ENCODE data around the gene ADAMTSL4. TPM values are rescaled to one million over a fixed set of nuclear protein-coding genes. Genes with fewer than 3 reads are reported as not detected.

Gene ADAMTSL4
- total RNA-seq, result 100 to 1,000 TPM in 1 of 4 donors, 10 to 100 TPM in 3; 17.1 to 109 (median 31.6) TPM
- polyA plus RNA-seq, result 10 to 100 TPM in 2 of 3 donors, 1 to 10 TPM in 1; 7.4 to 32.6 (median 20.4) TPM
- long read RNA-seq, donor 1, partial matches to known transcripts, result 1 of 2 reads
- long read RNA-seq, donor 1, other reads (novel, unspliced or antisense), result 1 of 2 reads
- long read RNA-seq, donor 2, partial matches to known transcripts, result 14 of 18 reads
- long read RNA-seq, donor 2, other reads (novel, unspliced or antisense), result 3 of 18 reads

GRCh38 chr1:150548632-150549495 lies at the start of gene ADAMTSL4:
ADAMTSL4 (plus strand) TSS chr1:150549408; CDS start chr1:150552289, 2,881 bp downstream.
- Histone ChIP-seq H3K4me1 (peaks cover 10% of the 10 kb centered on the region), H3K9me3 (no peaks in the 10 kb centered on the region), H3K36me3 (ENCODE audit: insufficient read depth in 1 of 2, low read depth in 1 of 2) (no peaks in the 10 kb centered on the region), H3K27ac (peak within 1 kb of the TSS; percentile 78), H3K4me3 (peak within 1 kb of the TSS; percentile 66), H3K27me3 (ENCODE audit: insufficient read depth in 3 of 3, low read length in 2 of 3) (no peaks in the 10 kb centered on the region)
- peak; percentile 55 to 79 (median 75) for ATAC-seq
- peak; percentile 75 to 87 for DNase-seq
- WGBS, 3 donors, result 0% methylated on average over 39 to 91 of the region's 91 CpGs
- intact Hi-C loops (cut with DNase I), result no loop called here
- no peak for TF ChIP-seq CTCF (IDR thresholded peaks at IDR 0.05)

- no peak for TF ChIP-seq CTCF (IDR thresholded peaks at IDR 0.05)
- intact Hi-C loops (cut with DNase I), result no loop called here
- Histone ChIP-seq H3K9me3 (no peaks in the 10 kb centered on the region), H3K4me3 (no peak overlapping the region), H3K27me3 (ENCODE audit: insufficient read depth in 3 of 3, low read length in 2 of 3) (no peaks in the 10 kb centered on the region), H3K27ac (no peak overlapping the region), H3K4me1 (no peaks in the 10 kb centered on the region), H3K36me3 (ENCODE audit: insufficient read depth in 1 of 2, low read depth in 1 of 2) (peaks cover 11 to 62% of the 10 kb centered on the region in 2 donors)
- no peak for DNase-seq
- WGBS, 3 donors, result 86 to 89% (median 88%) methylated on average over 6 of the region's 6 CpGs
- ATAC-seq, result no peak
These were observed 43.8 kb upstream of the ADAMTSL4 start for GRCh38 chr1:150505431-150505830.

- ATAC-seq (peak; percentile 74 to 86 (median 77)), DNase-seq (peak; percentile 59 to 62)
- intact Hi-C loops (cut with DNase I), result no loop called here
- H3K9me3 ChIP-seq, result no peaks in the 10 kb centered on the region
- H3K27me3 ChIP-seq (ENCODE audit: insufficient read depth in 3 of 3, low read length in 2 of 3), result no peaks in the 10 kb centered on the region
- H3K4me3 ChIP-seq, result peak within 1 kb of the TSS; percentile 48
- no peaks in the 10 kb centered on the region for H3K4me1 ChIP-seq
- H3K27ac ChIP-seq, result peak within 1 kb of the TSS; percentile 60
- 57 to 70% (median 58%) methylated on average over 7 of the region's 7 CpGs for WGBS, 3 donors
- no peak for TF ChIP-seq CTCF (IDR thresholded peaks at IDR 0.05)
- peaks cover 11 to 56% of the 10 kb centered on the region in 2 donors for H3K36me3 ChIP-seq (ENCODE audit: insufficient read depth in 1 of 2, low read depth in 1 of 2)
These were observed 41.0 kb upstream of the ADAMTSL4 start, which contains the start of gene ECM1 for GRCh38 chr1:150507912-150508864. ECM1 (plus strand) TSS chr1:150508109; CDS start chr1:150508210, 101 bp downstream.

- WGBS, 3 donors, result 80 to 83% (median 83%) methylated on average over 4 of the region's 4 CpGs
- no peaks in the 10 kb centered on the region for H3K27me3 ChIP-seq (ENCODE audit: insufficient read depth in 3 of 3, low read length in 2 of 3)
- no peak for DNase-seq
- no peaks in the 10 kb centered on the region for H3K9me3 ChIP-seq
- H3K4me1 ChIP-seq, result no peaks in the 10 kb centered on the region
- no peak overlapping the region for H3K27ac ChIP-seq
- intact Hi-C loops (cut with DNase I), result no loop called here
- no peak for ATAC-seq
- H3K36me3 ChIP-seq (ENCODE audit: insufficient read depth in 1 of 2, low read depth in 1 of 2), result peaks cover 10 to 53% of the 10 kb centered on the region in 2 donors
- no peak for TF ChIP-seq CTCF (IDR thresholded peaks at IDR 0.05)
- peak overlapping the region; percentile 48 for H3K4me3 ChIP-seq
These were observed 40.2 kb upstream of the ADAMTSL4 start for GRCh38 chr1:150508982-150509381.

Data from psoas muscle (tissue), 8 donors.